Liver (tissue), 10 donors: ENCODE data around the gene RGS9BP. TPM values are rescaled to one million over a fixed set of nuclear protein-coding genes. Genes with fewer than 3 reads are reported as not detected.

ENCODE experiments used
- DNase-seq: peaks from one replicate; pipeline ENCODE4 v3.0.0-alpha.2; 2017; ENCODE audit warnings: low spot score
- H3K27ac ChIP-seq, 2 donors: one replicate each; pipeline ENCODE4 v1.7.0; 2013; ENCODE audit warnings: inconsistent platforms in 2 of 2, low read length in 2 of 2, control low read depth in 1 of 2, low read depth in 1 of 2, mild to moderate bottlenecking in 1 of 2
- H3K27me3 ChIP-seq, 4 donors: one replicate each; pipeline versions ENCODE4 v1.6.1 to v1.7.0; 2013; ENCODE audit warnings: low read length in 3 of 4, inconsistent platforms in 1 of 4, mild to moderate bottlenecking in 1 of 4, moderate library complexity in 1 of 4; ENCODE audit not compliant: control insufficient read depth in 4 of 4, insufficient read depth in 4 of 4
- H3K36me3 ChIP-seq, 4 donors: one replicate each; pipeline versions ENCODE4 v1.6.1 to v1.7.0; 2013; ENCODE audit warnings: low read length in 3 of 4, mild to moderate bottlenecking in 3 of 4, low read depth in 1 of 4, moderate library complexity in 1 of 4; ENCODE audit not compliant: control insufficient read depth in 4 of 4, insufficient read depth in 3 of 4
- H3K4me1 ChIP-seq, 4 donors: one replicate each; pipeline versions ENCODE4 v1.6.1 to v1.7.0; 2013; ENCODE audit warnings: low read length in 3 of 4, mild to moderate bottlenecking in 3 of 4, moderate library complexity in 1 of 4; ENCODE audit not compliant: control insufficient read depth in 4 of 4, insufficient read depth in 4 of 4
- H3K4me3 ChIP-seq, 3 donors: one replicate each; pipeline versions ENCODE4 v1.6.1 to v1.7.0; 2013; ENCODE audit warnings: low read length in 3 of 3, control low read depth in 1 of 3, low read depth in 1 of 3, mild to moderate bottlenecking in 1 of 3
- H3K9ac ChIP-seq, 2 donors: one replicate each; pipeline ENCODE4 v1.7.0; 2013; ENCODE audit warnings: low read length in 2 of 2, mild to moderate bottlenecking in 2 of 2, moderate library complexity in 2 of 2, control low read depth in 1 of 2, low read depth in 1 of 2
- H3K9me3 ChIP-seq, 4 donors: one replicate each; pipeline versions ENCODE4 v1.6.1 to v1.7.0; 2013; ENCODE audit warnings: low read length in 3 of 4; ENCODE audit not compliant: control insufficient read depth in 4 of 4
- EGR1 ChIP-seq, 2 donors: IDR thresholded peaks; 2 replicates each; pipeline ENCODE4 v1.6.1; 2016 to 2018; ENCODE audit warnings: antibody characterized with exemption in 2 of 2, low read depth in 2 of 2
- HNF4A ChIP-seq, 2 donors: conservative IDR thresholded peaks; 2 replicates each; pipeline ENCODE4 v1.6.1; 2016; ENCODE audit warnings: antibody characterized with exemption in 2 of 2, mild to moderate bottlenecking in 2 of 2
- NR2F2 ChIP-seq: IDR thresholded peaks from 2 replicates; pipeline ENCODE4 v1.6.1; 2016; ENCODE audit warnings: antibody characterized with exemption
- RXRA ChIP-seq, 2 donors: IDR thresholded peaks; 2 replicates each; pipeline ENCODE4 v1.6.1; 2017 to 2018; ENCODE audit warnings: antibody characterized with exemption in 2 of 2, mild to moderate bottlenecking in 1 of 2
- SP1 ChIP-seq: IDR thresholded peaks from 2 replicates; pipeline ENCODE4 v1.6.1; 2018; ENCODE audit warnings: antibody characterized with exemption, mild to moderate bottlenecking
- ZBTB33 ChIP-seq: IDR thresholded peaks from 2 replicates; pipeline ENCODE4 v1.6.1; 2016; ENCODE audit warnings: antibody characterized with exemption
- WGBS: extraction: QIAGEN DNeasy Blood & Tissue Kit; methylation state at CpG from one replicate; pipeline ENCODE4 v1.1.7; 2013; 5-methylcytosine and 5-hydroxymethylcytosine counted together
- polyA plus RNA-seq, 2 donors: library from polyadenylated mRNA; stranded (reverse) in 1 of 2; unstranded in 1 of 2; fragments of 200-250 nt in 1 of 2; fragments of >200 nt in 1 of 2; fragmentation: Nextera tagmentation in 1 of 2; extraction: Ambion mirVana in 1 of 2; gene quantifications; one replicate each; pipeline versions ENCODE4 v1.2.1 to v1.2.3, GENCODE V29; 2013 to 2015
- small RNA-seq: library from RNA; depleted of rRNA; stranded (forward); fragments of <200 nt; gene quantifications from one replicate; pipeline ENCODE3, GENCODE V24; 2014
- total RNA-seq, 2 donors: library from RNA; depleted of rRNA; stranded (reverse); fragments of >200 nt; gene quantifications; one replicate each; pipeline ENCODE4 v1.2.3, GENCODE V29; 2014
- TF ChIP-seq, protein P1 (sequence below): fragments of 150-350 bp; IDR thresholded peaks from 2 replicates; pipeline ENCODE4 v1.5.1; 2017; ENCODE audit warnings: improper control_type of control experiment, low read depth, low read length; ENCODE audit not compliant: missing input control
- donor health status: healthy.
- donor health status: healthy.
- donor health status: healthy.
- donor health status: healthy.
- donor health status: healthy.

RGS9BP gene
- total and polyA plus RNA-seq, 4 donors = under 0.01 to 0.05 (median 0.01) TPM; not detected in 1

GRCh38 chr19:32720936-32721250, 45.2 kb downstream of the RGS9BP start:
- TF ChIP-seq EGR1 (IDR thresholded peaks at IDR 0.05; ENCODE audit: low read depth in 2 of 2) (no peak), ZBTB33 (no peak), SP1 (no peak), NR2F2 (no peak), HNF4A (conservative IDR thresholded peaks at IDR 0.05) (no peak), RXRA (IDR thresholded peaks at IDR 0.05) (no peak)
- TF ChIP-seq, protein P1, sequence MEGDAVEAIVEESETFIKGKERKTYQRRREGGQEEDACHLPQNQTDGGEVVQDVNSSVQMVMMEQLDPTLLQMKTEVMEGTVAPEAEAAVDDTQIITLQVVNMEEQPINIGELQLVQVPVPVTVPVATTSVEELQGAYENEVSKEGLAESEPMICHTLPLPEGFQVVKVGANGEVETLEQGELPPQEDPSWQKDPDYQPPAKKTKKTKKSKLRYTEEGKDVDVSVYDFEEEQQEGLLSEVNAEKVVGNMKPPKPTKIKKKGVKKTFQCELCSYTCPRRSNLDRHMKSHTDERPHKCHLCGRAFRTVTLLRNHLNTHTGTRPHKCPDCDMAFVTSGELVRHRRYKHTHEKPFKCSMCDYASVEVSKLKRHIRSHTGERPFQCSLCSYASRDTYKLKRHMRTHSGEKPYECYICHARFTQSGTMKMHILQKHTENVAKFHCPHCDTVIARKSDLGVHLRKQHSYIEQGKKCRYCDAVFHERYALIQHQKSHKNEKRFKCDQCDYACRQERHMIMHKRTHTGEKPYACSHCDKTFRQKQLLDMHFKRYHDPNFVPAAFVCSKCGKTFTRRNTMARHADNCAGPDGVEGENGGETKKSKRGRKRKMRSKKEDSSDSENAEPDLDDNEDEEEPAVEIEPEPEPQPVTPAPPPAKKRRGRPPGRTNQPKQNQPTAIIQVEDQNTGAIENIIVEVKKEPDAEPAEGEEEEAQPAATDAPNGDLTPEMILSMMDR = no peak
- H3K9ac ChIP-seq = no peak overlapping the region
- H3K4me1 ChIP-seq = no peaks in the 10 kb centered on the region
- no peak overlapping the region for H3K4me3 ChIP-seq
- DNase-seq = no peak
- 97% methylated on average over 22 of the region's 22 CpGs for WGBS
- no peaks in the 10 kb centered on the region for H3K27me3 ChIP-seq
- no peaks in the 10 kb centered on the region for H3K9me3 ChIP-seq
- H3K27ac ChIP-seq = no peak overlapping the region
- no peaks in the 10 kb centered on the region for H3K36me3 ChIP-seq

Small RNA genes lying within 50 kb of the gene (small RNA-seq; reads per million reads assigned to genes)
- not detected for gene RN7SL789P

Other genes with a start within 250 kb of the RGS9BP start
- 10 to 100 TPM; 25.4 to 25.8 TPM for gene PDCD5, start 94.7 kb upstream of the RGS9BP start, total RNA-seq
- gene PDCD5, start 94.7 kb upstream of the RGS9BP start, polyA plus RNA-seq = 10 to 100 TPM; 46.7 to 90.8 TPM
- 10 to 100 TPM; 11.1 to 14.2 TPM for gene ANKRD27, start 668 bp upstream of the RGS9BP start, total RNA-seq
- gene ANKRD27, start 668 bp upstream of the RGS9BP start, polyA plus RNA-seq = 1 to 10 TPM; 3.4 to 4.4 TPM
- 1 to 10 TPM; 4.8 to 8.5 TPM for gene NUDT19, start 16.0 kb downstream of the RGS9BP start, total RNA-seq
- 1 to 10 TPM; 4.6 to 9.2 TPM for gene NUDT19, start 16.0 kb downstream of the RGS9BP start, polyA plus RNA-seq
- gene TDRD12, start 43.9 kb downstream of the RGS9BP start, total RNA-seq = under 1 TPM; under 0.01 to 0.23 TPM
- under 1 TPM in 1 of 2 donors, not detected in 1; 0.02 TPM for gene TDRD12, start 43.9 kb downstream of the RGS9BP start, polyA plus RNA-seq
- gene SLC7A9, start 193.9 kb downstream of the RGS9BP start, total RNA-seq = 10 to 100 TPM in 1 of 2 donors, 1 to 10 TPM in 1; 6.8 to 16.3 TPM
- 10 to 100 TPM in 1 of 2 donors, 1 to 10 TPM in 1; 9.0 to 10.7 TPM for gene SLC7A9, start 193.9 kb downstream of the RGS9BP start, polyA plus RNA-seq